Fibroblast of villous mesenchyme (primary cell): ENCODE results near the gene AKT1S1. TPM values are rescaled to one million over a fixed set of nuclear protein-coding genes. Genes with fewer than 3 reads are reported as not detected.
"Not testable (repeated sequence)": the region's sequence is repeated elsewhere in the genome, so short reads cannot be mapped to it uniquely, and the experiment has no call there.

ENCODE experiments used
- DNase-seq: peaks from one replicate; pipeline ENCODE4 v3.0.0-alpha.2; 2010; ENCODE audit warnings: low read depth
- H3K4me3 ChIP-seq: 2 replicates; pipeline ENCODE4 v1.5.1; 2011; ENCODE audit warnings: low read depth, mild to moderate bottlenecking, low read length
- CTCF ChIP-seq: IDR thresholded peaks from 2 replicates; pipeline ENCODE4 v1.5.1; 2012; ENCODE audit warnings: low read depth, mild to moderate bottlenecking, low read length; ENCODE audit not compliant: insufficient read depth
- total RNA-seq: library from RNA; depleted of rRNA; stranded (reverse); fragments of >200 nt; gene quantifications from 2 replicates; pipeline ENCODE4 v1.2.3, GENCODE V29; 2012

The AKT1S1 gene
- total RNA-seq = 11.9 and 12.5 TPM in 2 replicates

DNA sequence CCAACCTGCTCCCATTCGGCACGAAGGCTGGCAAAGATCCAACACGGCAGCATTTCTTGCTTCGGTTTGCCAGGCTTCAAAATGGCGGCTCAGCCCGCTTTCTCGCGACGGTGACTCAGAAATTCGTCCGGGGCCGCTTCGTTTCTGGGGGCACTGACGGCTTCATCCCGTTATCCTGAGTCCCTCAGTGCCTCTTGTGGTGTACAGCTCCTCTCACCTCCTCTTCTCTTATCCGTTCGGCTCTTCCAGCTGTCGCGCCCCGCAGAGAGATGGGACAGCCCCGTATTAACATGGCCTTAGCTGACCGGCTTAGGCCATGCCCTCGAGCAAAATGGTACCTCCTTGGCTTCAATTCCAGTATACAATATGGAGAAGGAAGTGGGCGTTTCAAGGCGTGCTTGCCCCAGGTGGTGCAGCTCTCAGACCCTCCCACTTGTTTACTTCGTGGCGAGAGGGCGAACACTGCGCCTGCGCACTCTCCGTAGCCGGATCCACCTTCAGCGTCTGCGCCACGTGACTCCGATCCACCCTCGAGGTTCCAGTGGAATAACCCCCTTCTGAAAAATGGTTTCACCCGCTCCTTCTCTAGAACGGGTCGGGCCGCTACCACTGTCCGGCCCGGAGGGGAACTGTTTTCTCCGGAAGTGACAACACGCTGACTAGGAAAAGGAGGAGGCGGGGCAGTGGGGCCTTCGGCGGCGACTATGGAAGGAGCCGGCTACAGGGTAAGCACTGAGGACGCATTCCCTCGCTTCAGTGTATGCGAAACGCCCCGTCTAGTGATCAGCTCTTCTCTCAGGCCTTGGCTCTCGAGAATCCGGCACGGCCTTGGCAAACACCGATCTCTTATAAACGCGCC is at the start of gene AKT1S1, which contains the start of gene TBC1D17:
TSS of gene AKT1S1 (minus strand) at position 336 of the 859 bp plus-strand sequence. CDS start 4,060 bp downstream, outside the sequence.
TSS of gene TBC1D17 (plus strand) at position 683 of the 859 bp plus-strand sequence. CDS start at position 705, 22 bp downstream.
- no peak for TF ChIP-seq CTCF
- H3K4me3 ChIP-seq = peak within 1 kb of the TSS; percentile 95
- peak; percentile 100 for DNase-seq

DNA sequence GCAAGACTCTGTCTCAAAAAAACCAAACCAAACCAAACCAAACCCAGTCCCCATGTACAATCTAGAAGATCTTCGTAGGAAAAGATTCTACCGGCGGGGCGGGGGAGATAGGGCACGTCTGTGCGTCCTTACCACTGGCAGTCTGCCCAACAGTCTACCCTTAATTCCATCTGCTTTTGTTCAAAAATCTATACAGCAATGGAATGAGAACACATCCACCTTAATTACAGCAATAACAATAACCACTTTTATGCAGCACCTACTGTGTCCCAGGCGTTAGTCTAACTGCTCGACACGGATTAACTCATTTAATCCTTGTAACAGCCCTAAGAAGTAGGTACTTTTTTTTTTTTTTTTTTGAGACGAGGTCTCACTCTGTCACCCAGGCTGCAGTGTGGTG is 49.4 kb upstream of the AKT1S1 start:
- H3K4me3 ChIP-seq = no peak overlapping the region
- DNase-seq = no peak
- TF ChIP-seq CTCF = no peak

DNA sequence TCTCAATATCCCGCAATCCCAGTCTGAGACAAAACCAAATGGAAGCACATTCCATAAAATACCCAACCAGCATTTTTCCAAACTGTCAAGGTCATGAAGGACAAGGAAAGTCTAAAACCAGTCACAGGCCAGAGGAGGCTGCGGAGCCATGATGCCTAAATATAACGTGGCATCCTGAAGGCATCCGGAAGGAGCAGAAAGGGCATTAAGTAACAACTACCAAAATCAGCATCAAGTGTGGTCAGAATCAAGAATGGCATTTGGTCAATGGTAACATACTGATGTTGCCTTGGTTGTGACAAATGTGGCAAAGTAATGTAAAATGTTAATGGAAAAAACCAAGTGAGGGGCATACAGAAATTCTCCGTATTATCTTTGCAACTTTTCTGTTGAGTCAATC is 48.3 kb upstream of the AKT1S1 start:
- DNase-seq = no peak
- no peak overlapping the region for H3K4me3 ChIP-seq
- no peak for TF ChIP-seq CTCF

GRCh38 chr19:49924881-49925210 is 47.7 kb upstream of the AKT1S1 start:
- H3K4me3 ChIP-seq, DNase-seq: not testable (repeated sequence)

DNA sequence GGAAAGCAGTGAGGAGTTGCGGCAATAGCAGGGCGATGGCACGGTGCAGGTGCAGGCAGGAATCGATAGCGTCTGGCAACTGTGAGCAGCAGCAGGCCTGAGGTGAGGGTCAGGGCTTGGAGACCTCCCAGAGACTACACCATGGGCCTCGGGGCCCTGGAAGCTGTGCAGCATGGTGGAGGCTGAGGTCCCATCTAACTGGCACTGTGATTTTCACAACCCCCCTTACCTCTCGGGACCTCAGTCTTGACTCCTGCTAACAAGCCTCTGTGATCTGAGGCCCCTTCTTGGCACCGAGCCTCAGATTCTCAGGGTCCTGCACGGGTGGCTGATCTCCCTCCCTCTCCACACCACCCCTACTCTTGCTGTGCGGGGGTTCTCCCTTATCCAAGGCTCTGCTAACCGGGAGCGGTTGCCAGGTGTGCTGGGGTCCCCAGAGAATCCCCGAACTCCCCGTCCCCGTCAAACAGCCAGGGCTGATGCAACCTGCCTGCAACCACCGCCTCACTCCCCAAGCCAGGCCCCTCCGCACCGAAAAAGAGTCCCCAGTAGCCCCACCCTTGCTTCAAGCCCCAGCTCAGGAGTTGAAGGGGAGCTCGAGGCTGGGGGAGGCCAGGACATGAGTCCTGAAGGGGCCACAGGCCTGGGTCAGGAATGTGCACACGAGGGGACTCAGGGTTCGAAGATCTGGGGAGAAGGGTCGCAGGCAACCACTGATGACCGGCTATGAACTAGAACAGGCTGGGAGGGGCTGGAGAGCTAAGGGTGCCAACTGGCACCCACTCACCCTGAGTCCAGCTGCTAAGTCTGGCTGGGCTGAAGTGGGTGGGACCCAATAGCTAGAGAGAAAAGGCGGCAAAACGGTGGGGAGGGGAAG is 47.1 kb upstream of the AKT1S1 start:
- no peak for DNase-seq
- no peak overlapping the region for H3K4me3 ChIP-seq
- no peak for TF ChIP-seq CTCF

DNA sequence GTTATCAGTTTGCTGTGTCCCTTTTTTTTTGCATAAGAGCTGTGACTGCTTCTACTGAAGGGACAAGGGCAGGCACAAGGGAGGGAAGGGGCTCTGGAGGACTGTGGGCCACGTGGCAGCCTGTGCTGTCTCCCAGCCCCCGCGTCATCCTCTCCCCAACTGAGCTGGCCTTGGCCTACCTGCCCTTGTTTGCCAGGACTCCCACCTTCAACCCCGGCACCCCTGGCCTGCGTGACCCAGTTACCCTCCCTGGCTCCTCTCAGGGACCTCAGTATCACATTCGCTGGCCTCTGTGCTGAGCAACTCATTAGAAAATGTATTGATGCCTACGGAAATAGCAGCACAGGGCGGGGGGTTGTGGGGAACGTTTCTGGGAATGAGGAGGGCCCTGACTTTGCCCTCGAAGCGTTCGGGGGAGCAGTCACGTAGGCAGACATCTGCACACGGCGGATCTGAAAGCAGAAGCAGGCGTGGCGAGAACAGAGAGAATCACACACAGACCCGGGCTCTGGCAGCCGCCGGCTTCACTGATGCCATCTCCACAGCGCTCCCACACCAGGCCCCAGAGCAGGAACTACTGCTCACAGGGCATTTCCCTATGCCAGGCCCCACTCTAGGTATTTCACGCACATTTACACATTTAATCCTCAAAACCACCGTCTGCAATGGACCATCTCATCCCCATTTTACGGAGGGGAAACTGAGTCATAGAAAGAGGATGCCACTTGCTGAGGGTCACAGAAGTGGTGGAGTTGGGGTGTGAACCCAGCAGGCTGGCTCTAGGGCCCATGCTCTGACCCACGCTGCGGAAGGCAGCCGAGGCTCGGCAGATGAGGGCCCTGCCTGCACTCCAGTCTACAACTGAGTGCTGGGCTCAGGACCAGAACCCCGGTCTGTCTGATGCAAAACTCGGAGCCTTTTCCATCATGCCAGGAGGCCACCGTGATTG is 46.2 kb upstream of the AKT1S1 start:
- no peak overlapping the region for H3K4me3 ChIP-seq
- no peak for TF ChIP-seq CTCF
- DNase-seq = no peak
